ENCODE measurements around the gene YJEFN3.

- TF ChIP-seq SIN3A (IDR thresholded peaks at IDR 0.05; ENCODE audit: low read depth), result no peak
- no peak for TF ChIP-seq CTCF (IDR thresholded peaks at IDR 0.05 in 2 of 3, conservative IDR thresholded peaks at IDR 0.05 in 1 of 3; ENCODE audit: borderline replicate concordance in 1 of 3, insufficient read depth in 1 of 3, low read depth in 2 of 3, low read length in 2 of 3)
- TF ChIP-seq EGR1 (IDR thresholded peaks at IDR 0.05; ENCODE audit: low read depth), result no peak
- TF ChIP-seq RAD21 (IDR thresholded peaks at IDR 0.05; ENCODE audit: low read depth), result no peak
- no peak for TF ChIP-seq POLR2A (IDR thresholded peaks at IDR 0.05; ENCODE audit: borderline replicate concordance, extremely low read depth, insufficient read depth, insufficient read length)
- no peak for TF ChIP-seq POLR2AphosphoS5 (IDR thresholded peaks at IDR 0.05; ENCODE audit: low read depth, low read length)
- no peak for TF ChIP-seq MAX (IDR thresholded peaks at IDR 0.05)
- TF ChIP-seq REST (IDR thresholded peaks at IDR 0.05; ENCODE audit: low read depth), result no peak
- no peak for TF ChIP-seq EZH2 (IDR thresholded peaks at IDR 0.05)
Observed at GRCh38 chr19:19541616-19542015, 12.9 kb downstream of the YJEFN3 start.
